Esophagus muscularis mucosa (tissue), 4 donors: ENCODE data around the gene PLEKHG3. TPM values are rescaled to one million over a fixed set of nuclear protein-coding genes. Genes with fewer than 3 reads are reported as not detected.
A peak's percentile ranks its signal among the peaks of the same experiment; 100 is the strongest.

Experiments used
- DNase-seq: peaks from one replicate; pipeline ENCODE4 v3.0.0-alpha.2; 2017; ENCODE audit errors: extremely low spot score
- H3K27ac ChIP-seq, 4 donors: fragments of 200-600 bp; sonication (generic); replicated peaks in 1 of 4; 1 replicate in 3 of 4; 2 replicates in 1 of 4; pipeline ENCODE4 v1.5.1; 2016 to 2019; ENCODE audit warnings: mild to moderate bottlenecking in 1 of 4
- H3K27me3 ChIP-seq, 4 donors: fragments of 200-600 bp; sonication (generic); one replicate each; pipeline versions ENCODE4 v1.5.1 to v1.6.0; 2016 to 2019
- H3K36me3 ChIP-seq, 4 donors: fragments of 200-600 bp; sonication (generic); one replicate each; pipeline ENCODE4 v1.5.1; 2016 to 2019
- H3K4me1 ChIP-seq, 4 donors: fragments of 200-600 bp; sonication (generic); one replicate each; pipeline ENCODE4 v1.5.1; 2016 to 2019
- H3K4me3 ChIP-seq, 4 donors: fragments of 200-600 bp; sonication (generic); 1 replicate in 2 of 4; 2 replicates in 2 of 4; pipeline ENCODE4 v1.5.1; 2016 to 2019; ENCODE audit warnings: mild to moderate bottlenecking in 4 of 4, moderate library complexity in 1 of 4
- H3K9me3 ChIP-seq, 4 donors: fragments of 200-600 bp; sonication (generic); 1 replicate in 3 of 4; 2 replicates in 1 of 4; pipeline ENCODE4 v1.5.1; 2016 to 2019
- CTCF ChIP-seq, 3 experiments: fragments of 200-600 bp in 2 of 3; fragments of 450-650 bp in 1 of 3; sonication (generic) in 2 of 3; IDR thresholded peaks; one replicate each; pipeline ENCODE4 v1.5.1; 2017 to 2019; ENCODE audit warnings: antibody characterized with exemption in 3 of 3, mild to moderate bottlenecking in 2 of 3, moderate library complexity in 1 of 3
- EP300 ChIP-seq: sonication (generic); formaldehyde crosslinking; IDR thresholded peaks from one replicate; pipeline ENCODE4 v1.6.1; 2017; ENCODE audit warnings: antibody characterized with exemption
- POLR2A ChIP-seq: fragments of 450-650 bp; IDR thresholded peaks from one replicate; pipeline ENCODE4 v1.6.1; 2017; ENCODE audit warnings: antibody characterized with exemption, moderate library complexity, mild to moderate bottlenecking, low read depth
- POLR2AphosphoS5 ChIP-seq, 2 donors: sonication (generic); formaldehyde crosslinking; IDR thresholded peaks; one replicate each; pipeline ENCODE4 v1.6.1; 2017; ENCODE audit warnings: antibody characterized with exemption in 2 of 2
- WGBS: methylation state at CpG from one replicate; pipeline ENCODE4 v1.1.5; 2018; 5-methylcytosine and 5-hydroxymethylcytosine counted together
- intact Hi-C: fragments of 100-400 bp; cut with DNase I; formaldehyde crosslinking; loops from one replicate; pipeline ENCODE4 v1.15.1; 2023
- total RNA-seq, 4 donors: library from RNA; depleted of rRNA; stranded (reverse); fragments of >200 nt; gene quantifications; one replicate each; pipeline versions ENCODE4 v1.1.0 to v1.2.1, GENCODE V29; 2016

Gene PLEKHG3
- total RNA-seq, 4 donors from 2014 or later = 21.7 to 66.7 (median 35.1) TPM

- DNase-seq = no peak
- Histone ChIP-seq H3K36me3 (peaks cover 0 to 3% (median 0%) of the 10 kb centered on the region in 4 donors), H3K4me3 (no peak overlapping the region), H3K27ac (no peak overlapping the region), H3K9me3 (no peaks in the 10 kb centered on the region), H3K27me3 (no peaks in the 10 kb centered on the region), H3K4me1 (peaks cover 50 to 71% (median 63%) of the 10 kb centered on the region in 4 donors)
- no peak for TF ChIP-seq POLR2AphosphoS5 (IDR thresholded peaks at IDR 0.05)
- peak; percentile 34 to 57 (median 46) for TF ChIP-seq CTCF (IDR thresholded peaks at IDR 0.05)
- WGBS = 75% methylated on average over 8 of the region's 8 CpGs
- intact Hi-C loops = loop anchor here (10.0 kb wide), 1 partner anchor 225 kb away; no protein-coding TSS in a partner anchor
Observed at GRCh38 chr14:64760146-64760755, 56.0 kb downstream of the PLEKHG3 start.

- no peaks in the 10 kb centered on the region for H3K27me3 ChIP-seq
- H3K27ac ChIP-seq = no peak overlapping the region
- peaks cover 0 to 10% (median 0%) of the 10 kb centered on the region in 4 donors for H3K36me3 ChIP-seq
- no peaks in the 10 kb centered on the region for H3K9me3 ChIP-seq
- no peak for TF ChIP-seq CTCF (IDR thresholded peaks at IDR 0.05)
- TF ChIP-seq POLR2AphosphoS5 (IDR thresholded peaks at IDR 0.05) = no peak
- no peak for TF ChIP-seq POLR2A
- no peak for TF ChIP-seq EP300
- intact Hi-C loops = loop anchor here (10.0 kb wide), 1 partner anchor 226 kb away; no protein-coding TSS in a partner anchor
- no peak overlapping the region for H3K4me3 ChIP-seq
- 90% methylated on average over 5 of the region's 5 CpGs for WGBS
- peaks cover 50 to 71% (median 63%) of the 10 kb centered on the region in 4 donors for H3K4me1 ChIP-seq
- DNase-seq = no peak
Observed at GRCh38 chr14:64760916-64761315, 56.7 kb downstream of the PLEKHG3 start.

GRCh38 chr14:64761441-64762043 lies 57.3 kb downstream of the PLEKHG3 start:
- 18% methylated on average over 5 of the region's 5 CpGs for WGBS
- Histone ChIP-seq H3K4me3 (no peak overlapping the region), H3K4me1 (peaks cover 50 to 71% (median 63%) of the 10 kb centered on the region in 4 donors), H3K27ac (peak overlapping the region; percentile 60 to 80 (median 66)), H3K9me3 (no peaks in the 10 kb centered on the region), H3K27me3 (no peaks in the 10 kb centered on the region), H3K36me3 (peaks cover 0 to 16% (median 0%) of the 10 kb centered on the region in 4 donors)
- intact Hi-C loops = loop anchor here (10.0 kb wide), 1 partner anchor 227 kb away; no protein-coding TSS in a partner anchor
- TF ChIP-seq POLR2AphosphoS5 (IDR thresholded peaks at IDR 0.05) (no peak), POLR2A (no peak), EP300 (no peak), CTCF (IDR thresholded peaks at IDR 0.05) (no peak)
- no peak for DNase-seq

GRCh38 chr14:64762044-64763034 lies 58.1 kb downstream of the PLEKHG3 start:
- 19% methylated on average over 15 of the region's 19 CpGs for WGBS
- TF ChIP-seq POLR2A (no peak), POLR2AphosphoS5 (IDR thresholded peaks at IDR 0.05) (peak; percentile 23 to 27)
- peak overlapping the region; percentile 60 to 80 (median 66) for H3K27ac ChIP-seq
- peak overlapping the region in 3 of 4 donors; percentile 12 to 31 (median 13) for H3K4me3 ChIP-seq
- H3K4me1 ChIP-seq = peaks cover 45 to 67% (median 62%) of the 10 kb centered on the region in 4 donors
- H3K36me3 ChIP-seq = peaks cover 0 to 24% (median 0%) of the 10 kb centered on the region in 4 donors
- intact Hi-C loops = loop anchor here (10.0 kb wide), 1 partner anchor 228 kb away; no protein-coding TSS in a partner anchor
- no peaks in the 10 kb centered on the region for H3K9me3 ChIP-seq
- DNase-seq = no peak
- H3K27me3 ChIP-seq = no peaks in the 10 kb centered on the region
